Endothelial cell of umbilical vein (primary cell): ENCODE data around the gene OAS2. TPM values are rescaled to one million over a fixed set of nuclear protein-coding genes. Genes with fewer than 3 reads are reported as not detected.

Experiments used
- BruUV-seq: library from RNA; stranded (reverse); fragments of 400-500 nt; replicated peaks from 2 replicates; lab custom pipeline; 2021; lab: Mats Ljungman, UMichigan
- CTCF ChIA-PET: fragments of 300-600, 350-600 bp; sonication (Branson Sonifier 250); formaldehyde crosslinking; loops from one replicate; lab custom pipeline; 2021; ENCODE audit warnings: antibody characterized with exemption, inconsistent platforms; lab: Charles Lee
- POLR2A ChIA-PET: fragments of 300-600, 350-600 bp; sonication (Branson Sonifier 250); formaldehyde crosslinking; loops from one replicate; lab custom pipeline; 2021; ENCODE audit warnings: antibody characterized with exemption, inconsistent platforms; lab: Charles Lee
- DNase-seq: peaks from one replicate; pipeline ENCODE4 v3.0.0-alpha.2; 2011; ENCODE audit warnings: low read depth, low spot score
- FAIRE-seq: peaks from 2 replicates; lab custom pipeline; 2011; peaks lifted over from hg19 to GRCh38; lab: Jason Lieb, UNC
- H2AFZ ChIP-seq: 2 replicates; pipeline ENCODE4 v1.6.0; 2012; ENCODE audit warnings: low read depth, low read length, control low read depth, inconsistent platforms
- H3K27ac ChIP-seq: 2 replicates; pipeline ENCODE4 v1.5.1; 2011; ENCODE audit warnings: low read depth, mild to moderate bottlenecking, control low read depth, low read length, moderate library complexity; ENCODE audit not compliant: insufficient read depth
- H3K27me3 ChIP-seq, 2 experiments: 2 replicates each; pipeline versions ENCODE4 v1.6.0 to v1.6.1; 2011; ENCODE audit warnings: low read length in 2 of 2, mixed read lengths in 1 of 2; ENCODE audit not compliant: control insufficient read depth in 2 of 2, insufficient read depth in 2 of 2
- H3K36me3 ChIP-seq, 2 experiments: 2 replicates in 1 of 2; 3 replicates in 1 of 2; pipeline ENCODE4 v1.5.1; 2011; ENCODE audit warnings: low read length in 2 of 2, mild to moderate bottlenecking in 1 of 2, moderate library complexity in 1 of 2; ENCODE audit not compliant: control insufficient read depth in 2 of 2, insufficient read depth in 2 of 2; ENCODE audit errors: extremely low read depth in 1 of 2
- H3K4me1 ChIP-seq: 3 replicates; pipeline ENCODE4 v1.5.1; 2011; ENCODE audit warnings: mild to moderate bottlenecking, low read length; ENCODE audit not compliant: control insufficient read depth, insufficient read depth; ENCODE audit errors: extremely low read depth
- H3K4me2 ChIP-seq: 2 replicates; pipeline ENCODE4 v1.6.1; 2011; ENCODE audit warnings: low read length, control low read depth, mixed read lengths; ENCODE audit not compliant: insufficient read depth
- H3K4me3 ChIP-seq, 3 experiments: fragments of 200-600 bp in 1 of 3; sonication (generic), shearing (Covaris generic) in 1 of 3; replicated peaks in 1 of 3; 2 replicates each; pipeline ENCODE4 v1.5.1; 2011 to 2016; ENCODE audit warnings: control low read depth in 3 of 3, low read length in 3 of 3, mild to moderate bottlenecking in 2 of 3, inconsistent platforms in 1 of 3, low read depth in 1 of 3, moderate library complexity in 1 of 3; ENCODE audit not compliant: insufficient read depth in 1 of 3
- H3K79me2 ChIP-seq: 2 replicates; pipeline ENCODE4 v1.6.0; 2012; ENCODE audit warnings: low read length, inconsistent platforms; ENCODE audit not compliant: control insufficient read depth, insufficient read depth
- H3K9ac ChIP-seq: replicated peaks from 2 replicates; pipeline ENCODE3; 2011; ENCODE audit warnings: low read length, control low read depth; ENCODE audit not compliant: insufficient read depth; ENCODE audit errors: extremely low read depth
- H3K9me1 ChIP-seq: replicated peaks from 3 replicates; pipeline ENCODE4 v1.6.0; 2011; ENCODE audit warnings: mild to moderate bottlenecking, low read length; ENCODE audit not compliant: control insufficient read depth, insufficient read depth; ENCODE audit errors: extremely low read depth
- H3K9me3 ChIP-seq: replicated peaks from 2 replicates; pipeline ENCODE4 v1.5.1; 2012; ENCODE audit warnings: low read length, inconsistent platforms; ENCODE audit not compliant: control insufficient read depth, insufficient read depth
- H4K20me1 ChIP-seq: replicated peaks from 2 replicates; pipeline ENCODE3; 2011; ENCODE audit warnings: mild to moderate bottlenecking, low read length; ENCODE audit not compliant: control insufficient read depth, insufficient read depth; ENCODE audit errors: extremely low read depth
- CTCF ChIP-seq, 2 donors: IDR thresholded peaks; 1 replicate in 1 of 2; 2 replicates in 1 of 2; pipeline ENCODE4 v1.5.1; 2011; ENCODE audit warnings: low read length in 2 of 2, mild to moderate bottlenecking in 2 of 2, moderate library complexity in 2 of 2, control low read depth in 1 of 2, inconsistent platforms in 1 of 2, low read depth in 1 of 2; ENCODE audit not compliant: insufficient read depth in 1 of 2; ENCODE audit errors: extremely low read depth in 1 of 2
- MYC ChIP-seq: IDR thresholded peaks from one replicate; pipeline ENCODE4 v1.6.1; 2011; ENCODE audit warnings: mild to moderate bottlenecking, low read depth, low read length
- POLR2A ChIP-seq: IDR thresholded peaks from 2 replicates; pipeline ENCODE4 v1.6.1; 2012; ENCODE audit warnings: low read depth, mild to moderate bottlenecking, control low read depth, low read length
- dilution Hi-C: fragments of 300-500 bp; cut with MboI; formaldehyde crosslinking; loops from one replicate; pipeline ENCODE4 v1.15.0; 2019; ENCODE audit warnings: low sequenced_read_pairs; ENCODE audit not compliant: extremely low pct_ligation_motif_present
- intact Hi-C: fragments of 100-400 bp; cut with micrococcal nuclease; formaldehyde crosslinking; loops from one replicate; pipeline ENCODE4 v1.10.0; 2022
- polyA plus RNA-seq, 4 experiments: library from polyadenylated mRNA; depleted of rRNA in 3 of 4; stranded (reverse) in 3 of 4; unstranded in 1 of 4; fragments of >200 nt; gene quantifications; 2 replicates each; pipeline versions ENCODE4 v1.2.1 to v1.2.3, GENCODE V29; 2011 to 2012; ENCODE audit warnings: missing spikeins in 1 of 4
- total RNA-seq: library from RNA; stranded (reverse); gene quantifications from 2 replicates; pipeline ENCODE4 v1.2.3, GENCODE V29; 2021

The OAS2 gene
- total and polyA plus RNA-seq, 2 donors (not counting 3 experiments of a cell fraction or from before 2014, with no cell fraction given): 1.3 to 3.1 TPM

- no TSS peak for BruUV-seq
- Histone ChIP-seq H3K4me2 (no peak overlapping the region), H2AFZ (peak overlapping the region; percentile 1), H3K9me1 (no peaks in the 10 kb centered on the region), H3K36me3 (no peaks in the 10 kb centered on the region), H3K4me1 (no peaks in the 10 kb centered on the region), H4K20me1 (no peaks in the 10 kb centered on the region), H3K9me3 (no peaks in the 10 kb centered on the region), H3K27ac (no peak overlapping the region), H3K27me3 (peaks cover 5 to 6% of the 10 kb centered on the region in 2 experiments), H3K4me3 (no peak overlapping the region), H3K79me2 (no peaks in the 10 kb centered on the region), H3K9ac (no peak overlapping the region)
- POLR2A ChIA-PET: no interaction called here
- FAIRE-seq: peak; percentile 86
- intact Hi-C loops (loop anchor here (1.0 to 2.0 kb wide), 5 partner anchors 50 to 376 kb away; no protein-coding TSS in a partner anchor), dilution Hi-C loops (no loop called here)
- TF ChIP-seq MYC (no peak), CTCF (IDR thresholded peaks at IDR 0.05; ENCODE audit: extremely low read depth in 1 of 2, insufficient read depth in 1 of 2, low read depth in 1 of 2, low read length in 2 of 2) (peak; percentile 71 to 79)
- peak; percentile 49 for DNase-seq
- CTCF ChIA-PET: interaction anchor here (0.9 to 2.2 kb wide), 7 partner anchors 11 to 106 kb away, joined by 3 to 10 read pairs (median 4); no protein-coding TSS in a partner anchor
Measured at GRCh38 chr12:113048716-113049127, 70.4 kb downstream of the OAS2 start.

GRCh38 chr12:113049976-113050742 lies 71.8 kb downstream of the OAS2 start:
- no peaks in the 10 kb centered on the region for H3K36me3 ChIP-seq
- H3K9me3 ChIP-seq: no peaks in the 10 kb centered on the region
- H3K9me1 ChIP-seq: no peaks in the 10 kb centered on the region
- H3K27ac ChIP-seq: no peak overlapping the region
- TF ChIP-seq CTCF (IDR thresholded peaks at IDR 0.05; ENCODE audit: extremely low read depth in 1 of 2, insufficient read depth in 1 of 2, low read depth in 1 of 2, low read length in 2 of 2) (peak; percentile 8 to 34), MYC (no peak), POLR2A (no peak)
- H3K4me1 ChIP-seq: no peaks in the 10 kb centered on the region
- no peaks in the 10 kb centered on the region for H3K79me2 ChIP-seq
- H4K20me1 ChIP-seq: no peaks in the 10 kb centered on the region
- ChIA-PET POLR2A (no interaction called here), CTCF (interaction anchor here (0.6 to 2.2 kb wide), 6 partner anchors 42 to 112 kb away, joined by 3 to 10 read pairs (median 6); partner anchors contain the start of gene OAS3)
- no peak overlapping the region for H2AFZ ChIP-seq
- H3K9ac ChIP-seq: no peak overlapping the region
- DNase-seq: no peak
- no TSS peak for BruUV-seq
- no peak overlapping the region for H3K4me3 ChIP-seq
- no peak for FAIRE-seq
- dilution Hi-C loops (no loop called here), intact Hi-C loops (loop anchor here (2.0 kb wide), 1 partner anchor 375 kb away; no protein-coding TSS in a partner anchor)
- H3K27me3 ChIP-seq: peaks cover 9 to 11% of the 10 kb centered on the region in 2 experiments
- H3K4me2 ChIP-seq: no peak overlapping the region
